COLO668 (cell line): ENCODE measurements around the gene LILRA2.
"Not testable (repeated sequence)": the region's sequence is repeated elsewhere in the genome, so short reads cannot be mapped to it uniquely, and the experiment has no call there.

Experiments used
- DNase-seq: peaks from one replicate; lab custom pipeline; 2025; ENCODE audit not compliant: unreplicated experiment; lab: John Stamatoyannopoulos, UW

LILRA2 gene

GRCh38 chr19:54570316-54570715, 3.3 kb upstream of the LILRA2 start:
- DNase-seq: no peak

GRCh38 chr19:54571715-54572615, 1.6 kb upstream of the LILRA2 start:
- DNase-seq: not testable (repeated sequence)

DNA sequence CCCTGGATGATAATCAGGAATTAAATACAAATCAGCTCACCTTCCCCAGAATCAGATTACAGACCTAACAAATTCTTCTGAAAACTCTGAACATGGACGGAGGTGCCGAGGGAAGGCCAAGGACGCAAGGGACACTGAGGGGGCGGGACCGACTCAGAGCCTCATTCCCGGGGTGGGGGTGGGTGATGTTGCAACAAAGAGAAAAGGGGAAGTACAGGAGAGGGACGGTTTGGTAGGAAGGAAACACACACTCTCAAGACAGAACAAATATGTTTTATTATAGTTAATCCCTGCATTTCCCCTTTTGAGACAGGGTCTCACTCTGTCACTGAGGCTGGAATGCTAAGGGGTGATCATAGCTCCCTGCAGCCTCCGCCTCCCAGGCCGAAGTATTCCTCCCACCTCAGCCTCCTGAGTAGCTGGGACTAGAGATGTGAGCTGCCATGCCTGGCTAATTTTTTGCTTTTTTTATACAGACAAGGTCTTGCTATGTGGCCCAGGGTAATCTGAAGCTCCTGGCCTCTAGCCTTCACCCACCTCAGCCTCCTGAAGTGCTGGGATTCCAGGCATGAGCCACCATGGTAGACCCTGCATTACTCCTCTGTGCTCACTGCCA, 786 bp upstream of the LILRA2 start:
- no peak for DNase-seq

DNA sequence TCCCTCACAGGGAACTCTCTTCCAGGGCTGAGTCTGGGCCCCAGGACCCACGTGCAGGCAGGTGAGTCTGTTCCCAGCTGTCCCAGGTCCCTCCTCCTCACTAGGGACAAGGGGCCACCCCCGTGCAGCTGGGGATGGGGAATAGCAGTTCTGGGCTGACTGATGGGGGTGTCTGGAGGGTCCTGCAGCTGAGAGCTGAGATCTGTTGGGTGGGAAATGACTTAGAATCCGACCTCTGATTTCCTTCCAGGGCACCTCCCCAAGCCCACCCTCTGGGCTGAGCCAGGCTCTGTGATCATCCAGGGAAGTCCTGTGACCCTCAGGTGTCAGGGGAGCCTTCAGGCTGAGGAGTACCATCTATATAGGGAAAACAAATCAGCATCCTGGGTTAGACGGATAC, 461 bp downstream of the LILRA2 start:
- no peak for DNase-seq

- no peak for DNase-seq
Observed at GRCh38 chr19:54574527-54575056, 1.0 kb downstream of the LILRA2 start.

GRCh38 chr19:54575205-54575604, 1.6 kb downstream of the LILRA2 start:
- DNase-seq: not testable (repeated sequence)

DNA sequence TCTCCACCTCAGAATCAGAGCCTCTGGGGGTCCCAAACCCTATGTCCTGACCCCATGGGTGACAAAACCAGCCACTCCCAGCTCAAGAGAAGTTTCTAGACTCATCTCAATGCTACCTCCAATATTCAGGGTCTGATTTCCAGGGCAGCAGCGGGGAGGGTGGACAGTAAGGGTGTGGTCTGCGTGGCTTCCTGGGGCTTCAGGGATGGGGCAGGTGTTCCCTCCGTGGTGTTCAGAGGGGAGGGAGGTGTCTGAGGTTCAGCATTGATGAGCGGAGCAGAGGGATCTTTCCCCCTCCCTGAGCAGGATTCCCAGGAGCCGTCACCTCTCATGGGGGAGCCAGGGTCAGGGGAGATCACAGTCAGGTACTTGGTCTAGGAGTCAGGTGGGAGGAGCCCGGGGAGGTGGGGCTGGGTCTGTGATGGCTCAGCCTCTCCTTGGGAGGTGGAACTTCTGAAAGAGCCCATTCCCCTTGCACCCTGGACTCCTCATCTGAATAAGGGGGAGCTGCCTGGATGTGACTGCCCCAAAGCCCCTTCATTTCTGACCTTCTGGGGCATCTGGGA, 2.9 kb downstream of the LILRA2 start:
- no peak for DNase-seq

- DNase-seq: no peak
Observed at GRCh38 chr19:54577334-54577733, 3.7 kb downstream of the LILRA2 start.

DNA sequence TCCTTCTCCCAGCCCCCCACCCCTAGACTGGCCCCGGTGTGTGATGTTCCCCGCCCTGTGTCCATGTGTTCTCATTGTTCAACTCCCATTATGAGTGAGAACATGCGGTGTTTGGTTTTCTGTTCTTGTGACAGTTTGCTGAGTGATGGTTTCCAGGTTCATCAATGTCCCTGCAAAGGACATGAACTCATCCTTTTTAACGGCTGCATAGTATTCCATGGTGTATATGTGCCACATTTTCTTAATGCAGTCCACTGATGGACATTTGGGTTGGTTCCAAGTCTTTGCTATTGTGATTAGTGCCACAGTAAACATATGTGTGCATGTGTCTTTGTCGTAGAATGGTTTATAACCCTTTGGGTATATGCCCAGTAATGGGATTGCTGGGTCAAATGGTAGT, 4.7 kb downstream of the LILRA2 start:
- DNase-seq: not testable (repeated sequence)

DNA sequence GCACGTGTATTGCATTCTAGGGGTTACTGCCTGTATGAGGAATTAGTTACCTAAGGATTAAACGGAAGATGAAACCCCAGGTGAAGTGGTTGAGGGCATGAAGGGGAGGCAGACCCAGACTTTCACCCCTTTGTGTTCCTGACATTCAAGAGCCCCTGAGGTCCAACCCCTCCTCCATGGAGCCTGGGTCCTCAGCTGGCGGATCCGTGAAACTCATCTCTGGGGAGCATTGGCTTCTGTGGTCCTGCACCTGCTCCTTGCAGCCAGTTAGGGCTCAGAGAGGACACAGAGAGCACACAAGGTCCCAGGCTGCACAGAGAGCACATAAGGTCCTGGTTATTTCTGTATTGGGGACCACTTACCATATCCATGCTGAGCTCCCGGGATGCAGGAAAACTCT, 12.8 kb downstream of the LILRA2 start:
- DNase-seq: no peak

DNA sequence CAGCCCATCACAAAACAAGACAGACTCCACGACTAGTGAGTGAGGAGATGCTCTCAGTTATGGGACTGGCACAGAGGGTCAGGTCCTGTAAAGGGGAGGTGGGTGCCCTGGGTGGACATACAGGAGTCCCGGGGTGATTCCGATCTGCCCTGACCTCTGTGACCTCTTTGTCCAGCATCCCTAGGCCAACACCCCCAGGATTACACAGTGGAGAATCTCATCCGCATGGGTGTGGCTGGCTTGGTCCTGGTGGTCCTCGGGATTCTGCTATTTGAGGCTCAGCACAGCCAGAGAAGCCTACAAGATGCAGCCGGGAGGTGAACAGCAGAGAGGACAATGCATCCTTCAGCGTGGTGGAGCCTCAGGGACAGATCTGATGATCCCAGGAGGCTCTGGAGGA, 13.4 kb downstream of the LILRA2 start:
- no peak for DNase-seq

- not testable (repeated sequence) for DNase-seq
Observed at GRCh38 chr19:54593445-54593844, 19.9 kb downstream of the LILRA2 start, which contains the start of gene LILRA1. TSS of gene LILRA1 (plus strand) at chr19:54593632. CDS start at chr19:54594245, 613 bp downstream.

GRCh38 chr19:54593931-54594626, 20.5 kb downstream of the LILRA2 start:
- DNase-seq: not testable (repeated sequence)

DNA sequence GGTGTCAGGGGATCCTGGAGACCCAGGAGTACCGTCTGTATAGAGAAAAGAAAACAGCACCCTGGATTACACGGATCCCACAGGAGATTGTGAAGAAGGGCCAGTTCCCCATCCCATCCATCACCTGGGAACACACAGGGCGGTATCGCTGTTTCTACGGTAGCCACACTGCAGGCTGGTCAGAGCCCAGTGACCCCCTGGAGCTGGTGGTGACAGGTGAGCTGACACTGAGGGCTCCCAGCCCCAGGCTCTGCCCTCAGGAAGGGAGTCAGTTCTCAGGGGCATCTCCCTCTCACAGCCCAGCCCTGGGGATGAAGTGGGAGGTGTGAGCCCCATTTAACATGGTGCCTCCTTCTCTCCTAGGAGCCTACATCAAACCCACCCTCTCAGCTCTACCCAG, 21.1 kb downstream of the LILRA2 start:
- DNase-seq: no peak

GRCh38 chr19:54595680-54596436, 22.3 kb downstream of the LILRA2 start:
- not testable (repeated sequence) for DNase-seq

GRCh38 chr19:54600212-54600611, 26.6 kb downstream of the LILRA2 start:
- no peak for DNase-seq

GRCh38 chr19:54606230-54606629, 32.6 kb downstream of the LILRA2 start:
- no peak for DNase-seq

DNA sequence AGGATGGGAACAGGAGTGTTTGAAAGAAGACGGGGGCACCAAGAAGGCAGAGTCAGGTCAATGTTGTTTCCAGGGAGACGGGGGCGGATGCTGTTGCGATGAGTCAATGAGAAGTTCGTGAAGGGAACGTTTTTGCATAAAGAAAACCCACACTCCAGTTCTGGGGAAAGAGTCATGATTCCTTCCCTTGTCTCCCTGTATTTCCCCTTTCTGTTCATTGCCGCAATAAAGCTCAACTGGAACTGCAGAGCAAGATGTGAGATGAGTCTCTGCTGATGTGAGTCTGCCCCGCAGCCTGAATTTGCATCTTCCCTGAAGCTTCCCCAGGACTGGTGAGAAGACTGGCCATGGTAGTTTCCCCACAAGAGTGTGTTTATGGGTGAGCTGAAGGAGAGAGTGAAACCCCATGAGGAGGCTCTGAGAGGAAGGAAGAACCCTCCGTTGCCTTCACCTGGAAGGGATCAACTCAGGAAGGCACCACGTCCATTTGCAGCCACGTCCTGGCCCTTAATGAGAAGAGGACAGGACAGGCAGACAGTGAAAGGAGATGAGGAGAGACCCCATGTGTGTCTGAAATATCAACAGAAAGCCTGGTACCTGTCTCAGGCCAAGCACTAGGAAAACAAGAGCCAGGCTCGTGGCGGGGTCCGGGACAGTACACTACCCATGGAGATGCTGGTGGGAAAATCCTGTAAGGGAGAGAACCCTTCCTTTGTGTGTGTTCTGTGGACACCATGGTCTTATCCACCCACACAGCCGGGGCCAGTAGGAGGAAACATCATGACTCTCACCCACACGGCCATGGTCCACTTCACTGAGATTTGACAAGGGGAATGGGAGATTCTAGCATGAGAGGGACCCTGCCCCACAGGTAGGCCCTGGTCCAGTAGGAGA, 33.5 kb downstream of the LILRA2 start:
- no peak for DNase-seq

DNA sequence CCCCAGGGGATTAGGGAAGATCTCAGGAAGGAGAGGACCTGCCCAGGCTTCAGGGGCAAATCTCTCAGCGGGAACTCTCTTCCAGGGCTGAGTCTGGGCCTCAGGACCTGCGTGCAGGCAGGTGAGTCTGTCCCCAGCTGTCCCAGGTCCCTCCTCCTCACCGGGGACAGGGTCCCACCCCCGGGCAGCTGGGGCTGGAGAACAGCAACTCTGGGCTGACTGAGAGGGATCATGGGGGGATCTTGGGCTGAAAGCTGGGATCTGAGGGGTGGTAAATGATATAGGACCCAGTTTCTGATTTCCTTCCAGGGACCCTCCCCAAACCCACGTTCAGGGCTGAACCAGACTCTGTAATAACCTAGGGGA, 34.2 kb downstream of the LILRA2 start:
- no peak for DNase-seq
